HepG2 (cell line): ENCODE results near the gene TSSK2. TPM values are rescaled to one million over a fixed set of nuclear protein-coding genes. Genes with fewer than 3 reads are reported as not detected.

Experiments used
- DDIT3 ChIP-seq: sonication (generic); formaldehyde crosslinking; IDR thresholded peaks from 2 replicates; pipeline ENCODE4 v1.4.0; 2020; ENCODE audit warnings: mild to moderate bottlenecking, missing genetic modification reagents
- ELF1 ChIP-seq: sonication (generic); formaldehyde crosslinking; IDR thresholded peaks from 2 replicates; pipeline ENCODE4 v1.4.0; 2020; ENCODE audit warnings: missing genetic modification reagents
- ETV6 ChIP-seq: sonication (generic); formaldehyde crosslinking; conservative IDR thresholded peaks from 2 replicates; pipeline ENCODE4 v1.4.0; 2020; ENCODE audit warnings: missing genetic modification reagents
- FOXC1 ChIP-seq: sonication (generic); formaldehyde crosslinking; IDR thresholded peaks from 2 replicates; pipeline ENCODE4 v1.8.0; 2022; ENCODE audit warnings: mild to moderate bottlenecking, missing genetic modification reagents, borderline replicate concordance
- GPBP1L1 ChIP-seq: sonication (generic); formaldehyde crosslinking; IDR thresholded peaks from 2 replicates; pipeline ENCODE4 v1.5.0; 2020; ENCODE audit warnings: mild to moderate bottlenecking, missing genetic modification reagents
- JDP2 ChIP-seq: sonication (generic); formaldehyde crosslinking; IDR thresholded peaks from 2 replicates; pipeline ENCODE4 v1.8.1; 2022; ENCODE audit warnings: missing genetic modification reagents, borderline replicate concordance
- MZF1 ChIP-seq: sonication (generic); formaldehyde crosslinking; IDR thresholded peaks from 2 replicates; pipeline ENCODE4 v1.8.1; 2023; ENCODE audit warnings: mild to moderate bottlenecking, missing genetic modification reagents, borderline replicate concordance
- NFAT5 ChIP-seq: sonication (generic); formaldehyde crosslinking; IDR thresholded peaks from 2 replicates; pipeline ENCODE4 v1.4.0; 2020; ENCODE audit warnings: missing genetic modification reagents
- RARA ChIP-seq: IDR thresholded peaks from 2 replicates; pipeline ENCODE4 v1.6.1; 2016; ENCODE audit warnings: missing genetic modification reagents, missing compliant biosample characterization
- SMARCE1 ChIP-seq: fragments of 450-650 bp; IDR thresholded peaks from 2 replicates; pipeline ENCODE4 v1.6.1; 2017; ENCODE audit warnings: borderline replicate concordance
- SPEN ChIP-seq: sonication (generic); formaldehyde crosslinking; IDR thresholded peaks from 2 replicates; pipeline ENCODE4 v1.5.1; 2020; ENCODE audit warnings: low read depth, mild to moderate bottlenecking, missing genetic modification reagents
- SUZ12 ChIP-seq: fragments of 150-350 bp; IDR thresholded peaks from 2 replicates; pipeline ENCODE4 v1.6.1; 2014; ENCODE audit warnings: low read depth, low read length
- ZBTB25 ChIP-seq: IDR thresholded peaks from 2 replicates; pipeline ENCODE4 v1.6.1; 2018; ENCODE audit warnings: missing genetic modification reagents
- ZEB1 ChIP-seq: IDR thresholded peaks from 2 replicates; pipeline ENCODE4 v1.6.1; 2012; ENCODE audit warnings: mild to moderate bottlenecking, low read depth, inconsistent platforms; ENCODE audit not compliant: insufficient replicate concordance
- ZNF17 ChIP-seq: sonication (generic); formaldehyde crosslinking; IDR thresholded peaks from 2 replicates; pipeline ENCODE4 v1.5.0; 2020; ENCODE audit warnings: mild to moderate bottlenecking, missing genetic modification reagents
- ZNF281 ChIP-seq: sonication (generic); formaldehyde crosslinking; IDR thresholded peaks from 2 replicates; pipeline ENCODE4 v1.4.0; 2020; ENCODE audit warnings: missing genetic modification reagents, borderline replicate concordance
- ZNF432 ChIP-seq: sonication (generic); formaldehyde crosslinking; IDR thresholded peaks from 2 replicates; pipeline ENCODE4 v1.5.0; 2020; ENCODE audit warnings: missing genetic modification reagents, mild to moderate bottlenecking, borderline replicate concordance
- ZNF562 ChIP-seq: sonication (generic); formaldehyde crosslinking; IDR thresholded peaks from 2 replicates; pipeline ENCODE4 v1.8.0; 2022; ENCODE audit warnings: missing genetic modification reagents, borderline replicate concordance
- ZNF773 ChIP-seq: sonication (generic); formaldehyde crosslinking; IDR thresholded peaks from 2 replicates; pipeline ENCODE4 v1.4.0; 2020; ENCODE audit warnings: missing genetic modification reagents, borderline replicate concordance
- ZNF776 ChIP-seq: sonication (generic); formaldehyde crosslinking; IDR thresholded peaks from 2 replicates; pipeline ENCODE4 v1.4.0; 2020; ENCODE audit warnings: mild to moderate bottlenecking, missing genetic modification reagents
- polyA plus RNA-seq, 8 experiments: library from polyadenylated mRNA; depleted of rRNA in 3 of 8; stranded (reverse) in 7 of 8; unstranded in 1 of 8; fragments of >200 nt; fragmentation: Illumina TruSeq in 4 of 8; extraction: Trizol in 4 of 8; gene quantifications; 2 replicates each; pipeline versions ENCODE4 v1.2.1 to v1.2.3, GENCODE V29; 2011 to 2016; ENCODE audit warnings: low read depth in 4 of 8, missing spikeins in 1 of 8, mixed read lengths in 1 of 8; ENCODE audit not compliant: insufficient read depth in 1 of 8
- total RNA-seq, 5 experiments: library from RNA; depleted of rRNA; stranded (reverse); fragments of >200 nt; fragmentation: Illumina TruSeq; extraction: Trizol; gene quantifications; 2 replicates each; pipeline ENCODE4 v1.2.3, GENCODE V29; 2016; ENCODE audit warnings: low read depth in 1 of 5

Gene TSSK2
- total and polyA plus RNA-seq, 2 of the 13 experiments (the other 11 are each of a cell fraction or from before 2014, with no cell fraction given), result not detected

GRCh38 chr22:19178065-19178656 lies 47.1 kb downstream of the TSSK2 start (continued):
- no peak for TF ChIP-seq NFAT5 (CRISPR knock-in tag)
- no peak for TF ChIP-seq ZBTB25 (CRISPR knock-in tag)
- TF ChIP-seq ELF1 (CRISPR knock-in tag), result peak; percentile 89
- no peak for TF ChIP-seq ZNF432 (CRISPR knock-in tag)
- TF ChIP-seq SPEN (CRISPR knock-in tag), result peak; percentile 51; the same call in 1 of the 2 replicates
- TF ChIP-seq JDP2, result no peak
- peak; percentile 26; the same call in 1 of the 2 replicates for TF ChIP-seq FOXC1
- no peak for TF ChIP-seq ETV6 (CRISPR knock-in tag)
- no peak for TF ChIP-seq ZNF17 (CRISPR knock-in tag)
- no peak for TF ChIP-seq ZNF773 (CRISPR knock-in tag)
- TF ChIP-seq ZNF776, result peak; percentile 68; the same call in 1 of the 2 replicates
- TF ChIP-seq ZNF281, result peak; percentile 65; the same call in 1 of the 2 replicates
- no peak for TF ChIP-seq SMARCE1
- TF ChIP-seq DDIT3 (CRISPR knock-in tag), result no peak
- TF ChIP-seq GPBP1L1 (CRISPR knock-in tag), result no peak
- TF ChIP-seq MZF1 (CRISPR knock-in tag), result no peak
- no peak for TF ChIP-seq ZEB1
- TF ChIP-seq SUZ12, result no peak
- no peak for TF ChIP-seq RARA (CRISPR knock-in tag)
- no peak for TF ChIP-seq ZNF562
